Measurements from ENCODE around the gene CERK.
A peak's percentile ranks its signal among the peaks of the same experiment; 100 is the strongest.

Gene CERK

GRCh38 chr22:46663436-46664100, 74.5 kb downstream of the CERK start:
- no peak for DNase-seq

- DNase-seq: no peak
Measured at GRCh38 chr22:46663001-46663400, 75.1 kb downstream of the CERK start.

GRCh38 chr22:46662226-46662625, 75.8 kb downstream of the CERK start:
- no peak for DNase-seq

GRCh38 chr22:46661221-46661851, 76.7 kb downstream of the CERK start:
- peak in 4 of 51 donors; percentile 27 to 66 (median 44) for DNase-seq

- DNase-seq: no peak
Measured at GRCh38 chr22:46660604-46661201, 77.3 kb downstream of the CERK start.

GRCh38 chr22:46659791-46660186, 78.3 kb downstream of the CERK start:
- no peak for DNase-seq

GRCh38 chr22:46659059-46659790, 78.8 kb downstream of the CERK start:
- no peak for DNase-seq

GRCh38 chr22:46657996-46658947, 79.8 kb downstream of the CERK start:
- no peak for DNase-seq

- no peak for DNase-seq
Measured at GRCh38 chr22:46657655-46657953, 80.4 kb downstream of the CERK start.

GRCh38 chr22:46656856-46657654, 81.0 kb downstream of the CERK start:
- no peak for DNase-seq

GRCh38 chr22:46655861-46656608, 82.0 kb downstream of the CERK start:
- no peak for DNase-seq

GRCh38 chr22:46654927-46655595, 83.0 kb downstream of the CERK start:
- DNase-seq: peak in 2 of 51 donors; percentile 23 to 33

- DNase-seq: no peak
Measured at GRCh38 chr22:46654426-46654825, 83.6 kb downstream of the CERK start.

GRCh38 chr22:46653596-46653995, 84.5 kb downstream of the CERK start:
- DNase-seq: no peak

- peak in 2 of 51 donors; percentile 5 to 22 for DNase-seq
Measured at GRCh38 chr22:46652847-46653331, 85.2 kb downstream of the CERK start.

GRCh38 chr22:46652081-46652846, 85.8 kb downstream of the CERK start:
- no peak for DNase-seq

GRCh38 chr22:46651316-46651715, 86.7 kb downstream of the CERK start:
- no peak for DNase-seq

Measured in hypothalamus (tissue), 51 donors.